ENCODE data around the gene LSAMP. TPM values are rescaled to one million over a fixed set of nuclear protein-coding genes. Genes with fewer than 3 reads are reported as not detected.

The LSAMP gene
- polyA plus RNA-seq, 3 donors = 11.2 to 14.7 (median 13.7) TPM

- no peak for DNase-seq (ENCODE audit: extremely low read depth in 1 of 11, low read depth in 9 of 11, low spot score in 4 of 11)
These were observed 113.9 kb downstream of the LSAMP start for GRCh38 chr3:116331380-116331779.

GRCh38 chr3:116322750-116323375 lies 122.4 kb downstream of the LSAMP start:
- no peak for DNase-seq (ENCODE audit: extremely low read depth in 1 of 11, low read depth in 9 of 11, low spot score in 4 of 11)

- DNase-seq (ENCODE audit: extremely low read depth in 1 of 11, low read depth in 9 of 11, low spot score in 4 of 11) = no peak
These were observed 126.9 kb downstream of the LSAMP start for GRCh38 chr3:116318370-116318769.

- no peak for DNase-seq (ENCODE audit: extremely low read depth in 1 of 11, low read depth in 9 of 11, low spot score in 4 of 11)
These were observed 128.5 kb downstream of the LSAMP start for GRCh38 chr3:116316771-116317170.

DNA sequence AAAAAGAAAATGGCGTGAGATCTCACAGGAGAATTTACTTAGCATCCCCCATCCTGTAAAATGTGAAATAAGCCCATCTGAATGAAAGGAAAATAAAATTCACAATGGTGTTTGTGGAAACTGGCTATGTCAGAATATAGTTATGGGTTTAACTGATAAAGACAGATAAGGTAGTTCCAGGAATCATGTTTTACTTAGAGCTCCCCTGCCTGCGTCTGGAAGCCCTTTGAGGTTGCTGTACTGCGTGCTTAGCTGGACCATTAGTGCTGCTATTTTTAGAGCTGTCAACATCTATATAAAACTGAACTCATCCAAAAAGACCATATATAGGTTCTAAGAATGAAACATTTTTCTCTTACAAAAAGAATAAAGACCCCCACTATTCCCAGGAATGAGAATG lies 130.8 kb downstream of the LSAMP start:
- peak in 1 of 11 donors; percentile 3 for DNase-seq (ENCODE audit: extremely low read depth in 1 of 11, low read depth in 9 of 11, low spot score in 4 of 11)

DNA sequence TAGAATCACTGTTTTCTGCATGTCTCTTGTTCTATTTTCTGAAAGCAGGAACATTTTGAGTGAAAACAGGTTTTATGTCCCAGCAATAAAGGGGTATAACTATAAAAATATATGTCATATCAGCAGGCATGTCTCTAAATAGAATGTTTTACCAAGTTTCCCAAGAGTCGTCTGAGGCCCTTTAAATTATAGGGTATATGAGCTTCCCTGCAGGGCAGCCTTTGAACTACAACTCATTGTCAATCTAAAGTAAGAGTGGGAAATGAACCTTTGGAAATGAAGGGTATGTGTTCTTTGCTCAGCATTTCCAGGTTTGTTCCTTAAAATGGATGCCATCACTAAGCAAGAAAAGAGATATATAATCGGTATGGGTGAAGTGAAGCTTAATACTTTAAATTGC lies 138.6 kb downstream of the LSAMP start:
- DNase-seq (ENCODE audit: extremely low read depth in 1 of 11, low read depth in 9 of 11, low spot score in 4 of 11) = no peak

DNA sequence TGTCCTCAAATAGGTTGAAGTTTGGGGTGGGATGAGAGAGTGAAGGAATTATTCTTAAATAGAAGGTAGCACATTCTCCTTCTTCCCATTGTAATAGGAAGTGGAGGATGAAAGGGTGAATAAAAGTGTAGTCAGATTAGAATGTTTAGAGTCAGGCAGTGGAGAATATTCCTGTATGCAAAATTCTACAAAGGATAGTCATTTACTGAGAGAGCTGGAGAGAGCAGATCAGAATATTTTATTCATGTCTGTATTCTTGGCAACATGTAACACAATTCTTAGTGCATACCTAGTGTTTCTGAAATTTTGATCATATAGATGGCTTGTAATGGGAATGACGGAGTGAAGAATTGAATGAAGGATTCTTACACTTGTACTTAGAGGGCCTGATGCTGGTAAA lies 139.1 kb downstream of the LSAMP start:
- no peak for DNase-seq (ENCODE audit: extremely low read depth in 1 of 11, low read depth in 9 of 11, low spot score in 4 of 11)

GRCh38 chr3:116302087-116302747 lies 143.1 kb downstream of the LSAMP start:
- no peak for DNase-seq (ENCODE audit: extremely low read depth in 1 of 11, low read depth in 9 of 11, low spot score in 4 of 11)

GRCh38 chr3:116301422-116301821 lies 143.9 kb downstream of the LSAMP start:
- no peak for DNase-seq (ENCODE audit: extremely low read depth in 1 of 11, low read depth in 9 of 11, low spot score in 4 of 11)

GRCh38 chr3:116300226-116300625 lies 145.1 kb downstream of the LSAMP start:
- no peak for DNase-seq (ENCODE audit: extremely low read depth in 1 of 11, low read depth in 9 of 11, low spot score in 4 of 11)

GRCh38 chr3:116299646-116300081 lies 145.6 kb downstream of the LSAMP start:
- no peak for DNase-seq (ENCODE audit: extremely low read depth in 1 of 11, low read depth in 9 of 11, low spot score in 4 of 11)

GRCh38 chr3:116298151-116298550 lies 147.1 kb downstream of the LSAMP start:
- DNase-seq (ENCODE audit: extremely low read depth in 1 of 11, low read depth in 9 of 11, low spot score in 4 of 11) = no peak

GRCh38 chr3:116291141-116291540 lies 154.1 kb downstream of the LSAMP start:
- no peak for DNase-seq (ENCODE audit: extremely low read depth in 1 of 11, low read depth in 9 of 11, low spot score in 4 of 11)

- DNase-seq (ENCODE audit: extremely low read depth in 1 of 11, low read depth in 9 of 11, low spot score in 4 of 11) = no peak
These were observed 156.8 kb downstream of the LSAMP start for GRCh38 chr3:116288485-116288884.

DNA sequence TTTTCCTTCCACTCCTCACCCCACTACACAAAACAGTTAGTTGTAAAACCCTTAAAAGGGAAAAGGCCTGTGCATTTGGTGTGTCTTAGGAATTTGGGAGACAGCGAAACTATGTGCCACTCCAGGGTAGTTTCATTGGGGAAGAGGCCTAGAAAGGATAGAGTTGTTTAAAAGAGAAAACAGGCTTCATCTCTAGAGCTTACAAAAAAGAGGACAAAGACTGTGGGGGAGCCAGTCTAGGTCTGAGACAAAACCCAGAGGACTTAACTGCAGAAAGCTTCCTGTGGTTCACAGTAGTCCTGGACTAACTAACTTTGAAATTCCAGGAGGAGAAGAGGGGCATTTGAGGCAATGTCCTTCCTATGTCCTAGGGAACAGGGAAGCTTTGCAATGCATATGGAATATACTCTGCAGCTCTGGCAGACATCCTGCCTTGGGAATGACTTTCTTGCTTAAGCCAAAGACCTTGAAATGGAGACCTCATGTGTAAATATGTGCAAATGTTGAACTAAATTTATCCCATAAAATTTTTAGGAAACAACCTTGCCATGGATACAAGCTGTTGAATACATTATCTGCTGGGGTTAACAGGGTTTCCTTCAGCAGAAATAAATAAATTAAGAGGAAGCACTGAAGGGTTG lies 159.4 kb downstream of the LSAMP start:
- DNase-seq (ENCODE audit: extremely low read depth in 1 of 11, low read depth in 9 of 11, low spot score in 4 of 11) = no peak

- no peak for DNase-seq (ENCODE audit: extremely low read depth in 1 of 11, low read depth in 9 of 11, low spot score in 4 of 11)
These were observed 163.8 kb downstream of the LSAMP start for GRCh38 chr3:116281313-116282143.

GRCh38 chr3:116280130-116280740 lies 165.1 kb downstream of the LSAMP start:
- no peak for DNase-seq (ENCODE audit: extremely low read depth in 1 of 11, low read depth in 9 of 11, low spot score in 4 of 11)

- no peak for DNase-seq (ENCODE audit: extremely low read depth in 1 of 11, low read depth in 9 of 11, low spot score in 4 of 11)
These were observed 168.6 kb downstream of the LSAMP start for GRCh38 chr3:116276675-116277074.

- DNase-seq (ENCODE audit: extremely low read depth in 1 of 11, low read depth in 9 of 11, low spot score in 4 of 11) = no peak
These were observed 175.2 kb downstream of the LSAMP start for GRCh38 chr3:116270056-116270455.
